BE2C (cell line): ENCODE results near the gene TBC1D24.

Experiments
- DNase-seq: peaks from one replicate; pipeline ENCODE4 v3.0.0-alpha.2; 2020
- H3K27me3 ChIP-seq: fragments of 250-450 bp; sonication (Bioruptor Pico); 2 replicates; pipeline ENCODE4 v1.5.1; 2020; ENCODE audit warnings: mild to moderate bottlenecking
- H3K36me3 ChIP-seq: fragments of 250-450 bp; sonication (Bioruptor Pico); 2 replicates; pipeline ENCODE4 v1.5.1; 2020; ENCODE audit warnings: mild to moderate bottlenecking
- H3K4me1 ChIP-seq: fragments of 250-450 bp; sonication (Bioruptor Pico); 2 replicates; pipeline ENCODE4 v1.5.1; 2020
- H3K4me3 ChIP-seq: 2 replicates; pipeline ENCODE4 v1.5.1; 2011; ENCODE audit warnings: low read depth, low read length
- H3K9me3 ChIP-seq: fragments of 250-450 bp; sonication (Bioruptor Pico); 2 replicates; pipeline ENCODE4 v1.5.1; 2020
- TF ChIP-seq, protein P1 (sequence below): IDR thresholded peaks from 2 replicates; pipeline ENCODE4 v1.5.1; 2012; ENCODE audit warnings: mild to moderate bottlenecking, low read depth, low read length

Gene TBC1D24

GRCh38 chr16:2520097-2520783 is 45.3 kb downstream of the TBC1D24 start, which contains the start of gene AMDHD2:
AMDHD2 (plus strand) TSS chr16:2520371; CDS start chr16:2520459, 88 bp downstream.
- DNase-seq = peak; percentile 95
- no peaks in the 10 kb centered on the region for H3K9me3 ChIP-seq

GRCh38 chr16:2520784-2521531 is 46.0 kb downstream of the TBC1D24 start:
- TF ChIP-seq, protein P1, sequence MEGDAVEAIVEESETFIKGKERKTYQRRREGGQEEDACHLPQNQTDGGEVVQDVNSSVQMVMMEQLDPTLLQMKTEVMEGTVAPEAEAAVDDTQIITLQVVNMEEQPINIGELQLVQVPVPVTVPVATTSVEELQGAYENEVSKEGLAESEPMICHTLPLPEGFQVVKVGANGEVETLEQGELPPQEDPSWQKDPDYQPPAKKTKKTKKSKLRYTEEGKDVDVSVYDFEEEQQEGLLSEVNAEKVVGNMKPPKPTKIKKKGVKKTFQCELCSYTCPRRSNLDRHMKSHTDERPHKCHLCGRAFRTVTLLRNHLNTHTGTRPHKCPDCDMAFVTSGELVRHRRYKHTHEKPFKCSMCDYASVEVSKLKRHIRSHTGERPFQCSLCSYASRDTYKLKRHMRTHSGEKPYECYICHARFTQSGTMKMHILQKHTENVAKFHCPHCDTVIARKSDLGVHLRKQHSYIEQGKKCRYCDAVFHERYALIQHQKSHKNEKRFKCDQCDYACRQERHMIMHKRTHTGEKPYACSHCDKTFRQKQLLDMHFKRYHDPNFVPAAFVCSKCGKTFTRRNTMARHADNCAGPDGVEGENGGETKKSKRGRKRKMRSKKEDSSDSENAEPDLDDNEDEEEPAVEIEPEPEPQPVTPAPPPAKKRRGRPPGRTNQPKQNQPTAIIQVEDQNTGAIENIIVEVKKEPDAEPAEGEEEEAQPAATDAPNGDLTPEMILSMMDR = no peak
- Histone ChIP-seq H3K4me3 (peak overlapping the region; percentile 73), H3K9me3 (no peaks in the 10 kb centered on the region), H3K4me1 (peaks cover 3% of the 10 kb centered on the region; the same call in 1 of the 2 replicates), H3K27me3 (no peaks in the 10 kb centered on the region), H3K36me3 (peaks cover 32% of the 10 kb centered on the region)
- no peak for DNase-seq

More at GRCh38 chr16:2520097-2520783, 45.3 kb downstream of the TBC1D24 start, which contains the start of gene AMDHD2:
- Histone ChIP-seq H3K4me3 (peak within 1 kb of the TSS; percentile 73), H3K27me3 (no peaks in the 10 kb centered on the region), H3K4me1 (peaks cover 3% of the 10 kb centered on the region; the same call in 1 of the 2 replicates), H3K36me3 (peaks cover 32% of the 10 kb centered on the region)
- TF ChIP-seq, protein P1 = no peak

GRCh38 chr16:2523801-2524231 is 48.9 kb downstream of the TBC1D24 start:
- Histone ChIP-seq H3K36me3 (peaks cover 39% of the 10 kb centered on the region), H3K4me1 (peaks cover 3% of the 10 kb centered on the region; the same call in 1 of the 2 replicates)
- TF ChIP-seq, protein P1 = no peak

DNA sequence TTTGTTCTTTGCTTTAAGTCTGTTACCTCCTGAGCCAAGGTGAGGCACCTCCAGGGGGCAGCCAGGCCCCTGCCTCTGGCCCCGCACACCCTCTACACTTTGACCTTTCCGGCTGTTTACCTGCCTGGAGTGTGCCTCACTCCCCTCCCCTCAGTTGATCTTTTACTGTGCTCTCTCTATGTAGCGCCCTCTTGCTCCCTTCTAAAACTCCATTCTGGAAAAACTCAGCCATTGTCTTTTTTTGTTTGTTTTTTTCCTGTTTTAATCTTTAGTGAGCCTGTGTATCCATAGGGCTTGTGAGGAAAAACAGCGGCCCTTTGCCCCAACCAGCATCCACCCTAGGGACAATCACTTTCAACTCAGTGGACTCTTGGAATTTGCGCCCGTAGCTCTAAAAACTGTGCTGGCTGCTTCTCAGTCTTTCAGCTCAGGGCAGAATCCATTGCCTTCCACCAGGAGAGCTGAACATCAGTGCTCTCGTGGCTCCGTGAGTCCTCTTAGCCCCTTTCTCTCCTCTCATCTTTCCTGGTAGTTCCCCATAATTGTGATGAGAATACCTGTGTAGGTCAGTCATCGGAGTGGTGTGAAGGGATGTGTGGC is 49.5 kb downstream of the TBC1D24 start:
- Histone ChIP-seq H3K9me3 (no peaks in the 10 kb centered on the region), H3K4me3 (no peak overlapping the region), H3K27me3 (no peaks in the 10 kb centered on the region), H3K4me1 (peaks cover 1% of the 10 kb centered on the region; the same call in 1 of the 2 replicates), H3K36me3 (peaks cover 41% of the 10 kb centered on the region)
- TF ChIP-seq, protein P1 = no peak
- DNase-seq = no peak

More at GRCh38 chr16:2523801-2524231, 48.9 kb downstream of the TBC1D24 start:
- no peaks in the 10 kb centered on the region for H3K27me3 ChIP-seq
- no peaks in the 10 kb centered on the region for H3K9me3 ChIP-seq
- H3K4me3 ChIP-seq = no peak overlapping the region
- no peak for DNase-seq

- Histone ChIP-seq H3K27me3 (no peaks in the 10 kb centered on the region), H3K4me1 (no peaks in the 10 kb centered on the region), H3K4me3 (no peak overlapping the region), H3K36me3 (peaks cover 39% of the 10 kb centered on the region), H3K9me3 (no peaks in the 10 kb centered on the region)
- DNase-seq = no peak
- TF ChIP-seq, protein P1 = no peak
Observed at GRCh38 chr16:2526135-2526534, 51.2 kb downstream of the TBC1D24 start.
